Glomerular visceral epithelial cell (primary cell): ENCODE data around the gene DPYD.

Source experiments
- DNase-seq: peaks from one replicate; pipeline ENCODE4 v3.0.0-alpha.2; 2016; ENCODE audit errors: extremely low spot score

Gene DPYD

GRCh38 chr1:97433824-97434177, 487.0 kb downstream of the DPYD start:
- no peak for DNase-seq

GRCh38 chr1:97433094-97433823, 487.6 kb downstream of the DPYD start:
- DNase-seq, result no peak

- DNase-seq, result no peak
Observed at GRCh38 chr1:97427371-97427770, 493.5 kb downstream of the DPYD start.

GRCh38 chr1:97424209-97424608, 496.6 kb downstream of the DPYD start:
- no peak for DNase-seq

- DNase-seq, result no peak
Observed at GRCh38 chr1:97423403-97423802, 497.4 kb downstream of the DPYD start.

- DNase-seq, result no peak
Observed at GRCh38 chr1:97417661-97418060, 503.2 kb downstream of the DPYD start.

GRCh38 chr1:97414682-97415312, 506.0 kb downstream of the DPYD start:
- DNase-seq, result no peak

- DNase-seq, result no peak
Observed at GRCh38 chr1:97412737-97413136, 508.1 kb downstream of the DPYD start.

- DNase-seq, result no peak
Observed at GRCh38 chr1:97412166-97412565, 508.7 kb downstream of the DPYD start.

GRCh38 chr1:97396463-97396862, 524.4 kb downstream of the DPYD start:
- DNase-seq, result no peak

- DNase-seq, result no peak
Observed at GRCh38 chr1:97392701-97393100, 528.1 kb downstream of the DPYD start.

GRCh38 chr1:97385536-97386277, 535.1 kb downstream of the DPYD start:
- peak; percentile 33 for DNase-seq

GRCh38 chr1:97384294-97384968, 536.4 kb downstream of the DPYD start:
- peak; percentile 70 for DNase-seq

- DNase-seq, result no peak
Observed at GRCh38 chr1:97383797-97384196, 537.0 kb downstream of the DPYD start.

GRCh38 chr1:97382206-97382605, 538.6 kb downstream of the DPYD start:
- DNase-seq, result no peak

GRCh38 chr1:97379387-97380075, 541.3 kb downstream of the DPYD start:
- DNase-seq, result peak; percentile 32

GRCh38 chr1:97378596-97378995, 542.2 kb downstream of the DPYD start:
- DNase-seq, result no peak

GRCh38 chr1:97377432-97378034, 543.3 kb downstream of the DPYD start:
- DNase-seq, result peak; percentile 18

GRCh38 chr1:97373000-97373399, 547.8 kb downstream of the DPYD start:
- DNase-seq, result no peak

GRCh38 chr1:97372531-97372930, 548.3 kb downstream of the DPYD start:
- no peak for DNase-seq

GRCh38 chr1:97368296-97368695, 552.5 kb downstream of the DPYD start:
- DNase-seq, result no peak
